Kidney (tissue), 14 donors: ENCODE results near the gene ADARB1. TPM values are rescaled to one million over a fixed set of nuclear protein-coding genes. Genes with fewer than 3 reads are reported as not detected.

ENCODE experiments used
- DNase-seq, 5 donors: peaks; one replicate each; pipeline ENCODE4 v3.0.0-alpha.2; 2013 to 2020
- FAIRE-seq: peaks from 2 replicates; lab custom pipeline; 2012; peaks lifted over from hg19 to GRCh38; lab: Jason Lieb, UNC
- H3K27ac ChIP-seq, 2 donors: one replicate each; pipeline ENCODE4 v1.7.0; 2013; ENCODE audit warnings: low read depth in 2 of 2, low read length in 2 of 2, inconsistent platforms in 1 of 2
- H3K27me3 ChIP-seq: one replicate; pipeline ENCODE4 v1.7.1; 2013; ENCODE audit warnings: low read length, inconsistent platforms; ENCODE audit not compliant: control insufficient read depth, insufficient read depth
- H3K36me3 ChIP-seq, 3 donors: one replicate each; pipeline versions ENCODE4 v1.7.0 to v1.7.1; 2013; ENCODE audit warnings: low read length in 3 of 3, control low read depth in 1 of 3, inconsistent platforms in 1 of 3; ENCODE audit not compliant: insufficient read depth in 3 of 3, control insufficient read depth in 2 of 3
- H3K4me1 ChIP-seq, 3 donors: one replicate each; pipeline versions ENCODE4 v1.7.0 to v1.7.1; 2013; ENCODE audit warnings: low read length in 3 of 3, inconsistent platforms in 1 of 3, low read depth in 1 of 3; ENCODE audit not compliant: control insufficient read depth in 2 of 3, insufficient read depth in 2 of 3
- H3K4me3 ChIP-seq, 3 donors: one replicate each; pipeline versions ENCODE4 v1.7.0 to v1.8.1; 2013; ENCODE audit warnings: low read length in 3 of 3, control low read depth in 1 of 3, inconsistent platforms in 1 of 3
- H3K9ac ChIP-seq, 3 donors: one replicate each; pipeline versions ENCODE4 v1.7.0 to v1.7.1; 2013; ENCODE audit warnings: low read length in 3 of 3, control low read depth in 1 of 3, inconsistent platforms in 1 of 3
- H3K9me3 ChIP-seq, 3 donors: one replicate each; pipeline versions ENCODE4 v1.7.0 to v1.7.1; 2013; ENCODE audit warnings: low read length in 3 of 3, control low read depth in 1 of 3, inconsistent platforms in 1 of 3; ENCODE audit not compliant: control insufficient read depth in 2 of 3, insufficient read depth in 1 of 3
- CTCF ChIP-seq: IDR thresholded peaks from 3 replicates; pipeline ENCODE4 v1.5.1; 2012; ENCODE audit warnings: mild to moderate bottlenecking, moderate library complexity, borderline replicate concordance; ENCODE audit not compliant: insufficient read depth; ENCODE audit errors: extremely low read depth
- intact Hi-C: fragments of 100-400 bp; cut with DNase I; formaldehyde crosslinking; loops from one replicate; pipeline ENCODE4 v1.11.1; 2022
- polyA plus RNA-seq: library from polyadenylated mRNA; stranded (reverse); fragments of 350-450 nt; fragmentation: Illumina TruSeq; extraction: RNeasy Lipid Tissue Mini Kit (QIAGEN cat#74804); gene quantifications from one replicate; pipeline ENCODE4 v1.2.3, GENCODE V29; 2014; ENCODE audit warnings: low read depth, low replicate concordance; ENCODE audit not compliant: insufficient read depth
- total RNA-seq: library from RNA; stranded (reverse); fragmentation: NEBNext Ultra II Directional; extraction: Animal tissue kit (Norgen Biotek cat#: 25700); gene quantifications from one replicate; pipeline ENCODE4 v1.2.1, GENCODE V29; 2021
- donor health status: control.
- donor health status: control.
- donor health status: control.
- donor health status: control.
- donor health status: control.
- donor health status: DM: yes; HTN: yes; CAD: no.
- donor health status: Normal renal cell carcinoma (clear cell type).

Gene ADARB1
- total and polyA plus RNA-seq, 2 donors from 2014 or later: 6.7 to 34.9 TPM

GRCh38 chr21:45056917-45057560, 17.3 kb upstream of the ADARB1 start:
- intact Hi-C loops: no loop called here
- Histone ChIP-seq H3K9me3 (no peaks in the 10 kb centered on the region), H3K36me3 (no peaks in the 10 kb centered on the region), H3K27me3 (no peaks in the 10 kb centered on the region), H3K4me3 (no peak overlapping the region), H3K4me1 (no peaks in the 10 kb centered on the region), H3K27ac (no peak overlapping the region), H3K9ac (no peak overlapping the region)
- FAIRE-seq (no peak), DNase-seq (no peak)
- TF ChIP-seq CTCF: no peak

- Histone ChIP-seq H3K27ac (no peak overlapping the region), H3K27me3 (no peaks in the 10 kb centered on the region), H3K9ac (no peak overlapping the region), H3K4me3 (no peak overlapping the region), H3K9me3 (no peaks in the 10 kb centered on the region), H3K36me3 (no peaks in the 10 kb centered on the region), H3K4me1 (no peaks in the 10 kb centered on the region)
- TF ChIP-seq CTCF: no peak
- no peak for DNase-seq
- intact Hi-C loops: no loop called here
- FAIRE-seq: no peak
Observed at GRCh38 chr21:45057886-45058285, 16.5 kb upstream of the ADARB1 start.

GRCh38 chr21:45059121-45059520, 15.3 kb upstream of the ADARB1 start:
- no peak for TF ChIP-seq CTCF
- peaks cover 0 to 4% (median 0%) of the 10 kb centered on the region in 3 donors for H3K9me3 ChIP-seq
- FAIRE-seq (no peak), DNase-seq (no peak)
- intact Hi-C loops: no loop called here
- H3K4me1 ChIP-seq: no peaks in the 10 kb centered on the region
- no peak overlapping the region for H3K27ac ChIP-seq
- H3K4me3 ChIP-seq: no peak overlapping the region
- no peak overlapping the region for H3K9ac ChIP-seq
- no peaks in the 10 kb centered on the region for H3K27me3 ChIP-seq
- no peaks in the 10 kb centered on the region for H3K36me3 ChIP-seq

GRCh38 chr21:45060089-45060488, 14.3 kb upstream of the ADARB1 start:
- H3K27ac ChIP-seq: no peak overlapping the region
- peaks cover 0 to 4% (median 0%) of the 10 kb centered on the region in 3 donors for H3K9me3 ChIP-seq
- intact Hi-C loops: no loop called here
- no peaks in the 10 kb centered on the region for H3K27me3 ChIP-seq
- no peak for FAIRE-seq
- no peak overlapping the region for H3K4me3 ChIP-seq
- no peaks in the 10 kb centered on the region for H3K4me1 ChIP-seq
- no peak for DNase-seq
- H3K36me3 ChIP-seq: no peaks in the 10 kb centered on the region
- no peak for TF ChIP-seq CTCF
- H3K9ac ChIP-seq: no peak overlapping the region
